Kidney epithelial cell (primary cell): ENCODE measurements around the gene TRABD2A. TPM values are rescaled to one million over a fixed set of nuclear protein-coding genes. Genes with fewer than 3 reads are reported as not detected.

ENCODE experiments used
- DNase-seq: peaks from one replicate; pipeline ENCODE4 v3.0.0-alpha.2; 2010; ENCODE audit warnings: low read depth
- H3K27me3 ChIP-seq: 2 replicates; pipeline ENCODE4 v1.6.0; 2011; ENCODE audit warnings: low read length; ENCODE audit not compliant: control insufficient read depth, insufficient read depth
- H3K36me3 ChIP-seq: 2 replicates; pipeline ENCODE4 v1.5.1; 2011; ENCODE audit warnings: low read length; ENCODE audit not compliant: control insufficient read depth, insufficient read depth
- H3K4me3 ChIP-seq: 2 replicates; pipeline ENCODE4 v1.5.1; 2011; ENCODE audit warnings: low read depth, mild to moderate bottlenecking, control low read depth, low read length
- CTCF ChIP-seq: IDR thresholded peaks from 2 replicates; pipeline ENCODE4 v1.5.1; 2011; ENCODE audit warnings: mild to moderate bottlenecking, moderate library complexity, low read length, control low read depth, inconsistent platforms; ENCODE audit not compliant: insufficient read depth, poor library complexity, severe bottlenecking
- total RNA-seq: library from RNA; depleted of rRNA; stranded (reverse); fragments of >200 nt; gene quantifications from 2 replicates; pipeline ENCODE4 v1.2.3, GENCODE V29; 2015

TRABD2A gene
- total RNA-seq, 1 donor from 2014 or later = 0.50 TPM

GRCh38 chr2:84899304-84900204 is 18.7 kb upstream of the TRABD2A start:
- H3K4me3 ChIP-seq = no peak overlapping the region
- no peaks in the 10 kb centered on the region for H3K36me3 ChIP-seq
- no peaks in the 10 kb centered on the region for H3K27me3 ChIP-seq
- no peak for TF ChIP-seq CTCF
- DNase-seq = no peak

- Histone ChIP-seq H3K27me3 (no peaks in the 10 kb centered on the region), H3K36me3 (no peaks in the 10 kb centered on the region), H3K4me3 (no peak overlapping the region)
- no peak for TF ChIP-seq CTCF
- no peak for DNase-seq
These were observed 16.9 kb upstream of the TRABD2A start for GRCh38 chr2:84897773-84898172.

- no peaks in the 10 kb centered on the region for H3K27me3 ChIP-seq
- H3K4me3 ChIP-seq = no peak overlapping the region
- no peak for TF ChIP-seq CTCF
These were observed 15.7 kb upstream of the TRABD2A start for GRCh38 chr2:84896567-84896966.

GRCh38 chr2:84894758-84895520 is 14.1 kb upstream of the TRABD2A start:
- no peak for DNase-seq
- no peaks in the 10 kb centered on the region for H3K36me3 ChIP-seq
- H3K27me3 ChIP-seq = no peaks in the 10 kb centered on the region
- H3K4me3 ChIP-seq = no peak overlapping the region
- TF ChIP-seq CTCF = no peak

More at GRCh38 chr2:84896567-84896966, 15.7 kb upstream of the TRABD2A start:
- H3K36me3 ChIP-seq = no peaks in the 10 kb centered on the region
- DNase-seq = no peak

GRCh38 chr2:84894131-84894586 is 13.3 kb upstream of the TRABD2A start:
- no peak for TF ChIP-seq CTCF
- H3K27me3 ChIP-seq = no peaks in the 10 kb centered on the region

More at GRCh38 chr2:84894131-84894586, 13.3 kb upstream of the TRABD2A start:
- H3K36me3 ChIP-seq = no peaks in the 10 kb centered on the region
- DNase-seq = no peak
- H3K4me3 ChIP-seq = no peak overlapping the region
